Ovary (tissue), 10 donors: ENCODE data around the gene MRPL34. TPM values are rescaled to one million over a fixed set of nuclear protein-coding genes. Genes with fewer than 3 reads are reported as not detected.
A peak's percentile ranks its signal among the peaks of the same experiment; 100 is the strongest.

Experiments used
- DNase-seq, 5 donors: peaks; one replicate each; pipeline ENCODE4 v3.0.0-alpha.2; 2019 to 2020
- H3K27ac ChIP-seq, 2 donors: fragments of 200-600 bp; one replicate each; pipeline versions ENCODE4 v1.5.1 to v1.8.0; 2019 to 2022
- H3K27me3 ChIP-seq: fragments of 200-600 bp; one replicate; pipeline ENCODE4 v1.8.0; 2022
- H3K36me3 ChIP-seq: fragments of 200-600 bp; sonication (generic); one replicate; pipeline ENCODE4 v1.5.1; 2019
- H3K4me1 ChIP-seq: one replicate; pipeline ENCODE4 v1.8.1; 2013; ENCODE audit warnings: mild to moderate bottlenecking, moderate library complexity; ENCODE audit not compliant: insufficient read depth
- H3K4me3 ChIP-seq: fragments of 200-600 bp; sonication (generic); one replicate; pipeline ENCODE4 v1.5.1; 2017
- H3K9me3 ChIP-seq, 2 donors: fragments of 200-600 bp in 1 of 2; sonication (generic) in 1 of 2; one replicate each; pipeline versions ENCODE4 v1.5.1 to v1.8.1; 2013 to 2019; ENCODE audit warnings: mild to moderate bottlenecking in 1 of 2, moderate library complexity in 1 of 2
- EP300 ChIP-seq: sonication (generic); formaldehyde crosslinking; IDR thresholded peaks from one replicate; pipeline ENCODE4 v1.6.1; 2017; ENCODE audit warnings: antibody characterized with exemption
- POLR2A ChIP-seq: fragments of 450-650 bp; IDR thresholded peaks from one replicate; pipeline ENCODE4 v1.6.1; 2017; ENCODE audit warnings: antibody characterized with exemption, mild to moderate bottlenecking, moderate library complexity
- WGBS, 3 donors: extraction: QIAGEN DNeasy Blood & Tissue Kit in 1 of 3; methylation state at CpG; one replicate each; pipeline versions ENCODE4 v1.1.5 to v1.1.7; 2013 to 2017; 5-methylcytosine and 5-hydroxymethylcytosine counted together
- intact Hi-C, 4 donors: fragments of 100-400 bp; cut with DNase I; formaldehyde crosslinking; loops; one replicate each; pipeline versions ENCODE4 v1.11.0 to v1.15.1; 2022 to 2023
- long read RNA-seq, 3 donors: library from polyadenylated mRNA in 2 of 3; unstranded in 2 of 3; transcript quantifications; one replicate each; pipeline ENCODE4 v2.0.0 and lab custom pipeline, GENCODE V29; 2021 to 2026
- polyA plus RNA-seq, 2 donors: library from polyadenylated mRNA; stranded (reverse); fragments of 200-250 nt in 1 of 2; fragments of 350-450 nt in 1 of 2; fragmentation: Illumina TruSeq in 1 of 2; extraction: RNeasy Lipid Tissue Mini Kit (QIAGEN cat#74804) in 1 of 2; gene quantifications; one replicate each; pipeline ENCODE4 v1.2.3, GENCODE V29; 2013 to 2014
- total RNA-seq, 7 donors: library from RNA; depleted of rRNA in 2 of 7; stranded (reverse); fragments of >200 nt in 2 of 7; fragmentation: NEBNext Ultra II Directional in 3 of 7; extraction: Animal tissue kit (Norgen Biotek cat#: 25700) in 3 of 7; gene quantifications; one replicate each; pipeline versions ENCODE4 v1.1.0 to v1.2.4, GENCODE V29; 2016 to 2023
- TF ChIP-seq, protein P1 (sequence below), 3 donors: fragments of 450-650 bp in 2 of 3; fragments of 200-600 bp in 1 of 3; IDR thresholded peaks; one replicate each; pipeline versions ENCODE4 v1.5.1 to v1.8.0; 2016 to 2022; ENCODE audit warnings: antibody characterized with exemption in 3 of 3, mild to moderate bottlenecking in 1 of 3
- donor health status: DM: no; HTN: no; CAD: no; lungs with moderate emphysema.
- donor health status: DM: no; HTN: no; CAD: no.
- donor health status: Bipolar disorder and iron deficiency.
- donor health status: DM: yes; HTN: yes; CAD: no.
- donor health status: DM: no; HTN: no; CAD: no.
- donor health status: DM: yes; HTN: yes; CAD: no.

Gene MRPL34
- total RNA-seq = 10 to 100 TPM; 39.5 to 93.4 (median 53.4) TPM
- polyA plus RNA-seq = 10 to 100 TPM; 62.7 to 93.0 TPM
- long read RNA-seq, donor 1, transcript MRPL34-201 (2 exons, 968 nt) = major isoform, 19 of 21 reads
- long read RNA-seq, donor 1, partial matches to known transcripts = 0 of 21 reads
- long read RNA-seq, donor 1, other reads (novel, unspliced or antisense) = 1 of 21 reads
- long read RNA-seq, donor 2, transcript MRPL34-201 (2 exons, 968 nt) = major isoform, 26 of 27 reads
- long read RNA-seq, donor 2, partial matches to known transcripts = 0 of 27 reads
- long read RNA-seq, donor 2, other reads (novel, unspliced or antisense) = 0 of 27 reads
- long read RNA-seq, donor 3, transcript MRPL34-201 (2 exons, 968 nt) = major isoform, 29 of 33 reads
- long read RNA-seq, donor 3, partial matches to known transcripts = 0 of 33 reads
- long read RNA-seq, donor 3, other reads (novel, unspliced or antisense) = 3 of 33 reads

DNA sequence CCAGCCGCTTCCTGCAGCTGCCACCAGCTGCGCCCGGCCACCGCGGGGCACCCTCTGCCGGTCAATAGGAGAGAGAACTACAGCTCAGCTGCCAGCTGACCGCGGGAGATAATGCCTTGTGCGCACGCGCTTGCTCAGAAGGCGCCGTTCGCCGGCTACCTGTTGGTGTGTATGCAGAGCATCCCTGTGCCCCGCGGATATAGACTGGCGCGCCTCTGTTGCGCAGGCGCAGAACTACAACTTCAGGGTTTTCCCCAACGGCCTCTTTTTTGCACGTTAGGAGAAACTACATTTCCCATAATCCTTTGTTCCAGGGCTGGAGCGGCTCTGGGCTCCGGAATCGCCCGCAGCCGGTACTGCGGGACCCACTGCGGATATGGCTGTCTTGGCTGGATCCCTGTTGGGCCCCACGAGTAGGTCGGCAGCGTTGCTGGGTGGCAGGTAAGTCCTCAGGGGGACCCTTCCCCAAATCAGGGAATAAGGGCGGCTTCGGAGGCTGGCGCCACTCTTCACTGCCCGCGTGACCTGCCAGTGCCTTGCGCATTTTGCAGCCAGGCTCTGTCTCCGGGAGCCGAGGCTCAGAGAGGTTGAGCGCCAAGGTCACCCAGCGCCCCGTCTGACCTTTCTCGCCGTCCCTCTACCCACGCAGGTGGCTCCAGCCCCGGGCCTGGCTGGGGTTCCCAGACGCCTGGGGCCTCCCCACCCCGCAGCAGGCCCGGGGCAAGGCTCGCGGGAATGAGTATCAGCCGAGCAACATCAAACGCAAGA is at the start of gene MRPL34:
TSS of gene MRPL34 (plus strand) at position 356 of the 768 bp plus-strand sequence. CDS start at position 377, 21 bp downstream.
- intact Hi-C loops = no loop called here
- TF ChIP-seq EP300 = no peak
- TF ChIP-seq, protein P1, sequence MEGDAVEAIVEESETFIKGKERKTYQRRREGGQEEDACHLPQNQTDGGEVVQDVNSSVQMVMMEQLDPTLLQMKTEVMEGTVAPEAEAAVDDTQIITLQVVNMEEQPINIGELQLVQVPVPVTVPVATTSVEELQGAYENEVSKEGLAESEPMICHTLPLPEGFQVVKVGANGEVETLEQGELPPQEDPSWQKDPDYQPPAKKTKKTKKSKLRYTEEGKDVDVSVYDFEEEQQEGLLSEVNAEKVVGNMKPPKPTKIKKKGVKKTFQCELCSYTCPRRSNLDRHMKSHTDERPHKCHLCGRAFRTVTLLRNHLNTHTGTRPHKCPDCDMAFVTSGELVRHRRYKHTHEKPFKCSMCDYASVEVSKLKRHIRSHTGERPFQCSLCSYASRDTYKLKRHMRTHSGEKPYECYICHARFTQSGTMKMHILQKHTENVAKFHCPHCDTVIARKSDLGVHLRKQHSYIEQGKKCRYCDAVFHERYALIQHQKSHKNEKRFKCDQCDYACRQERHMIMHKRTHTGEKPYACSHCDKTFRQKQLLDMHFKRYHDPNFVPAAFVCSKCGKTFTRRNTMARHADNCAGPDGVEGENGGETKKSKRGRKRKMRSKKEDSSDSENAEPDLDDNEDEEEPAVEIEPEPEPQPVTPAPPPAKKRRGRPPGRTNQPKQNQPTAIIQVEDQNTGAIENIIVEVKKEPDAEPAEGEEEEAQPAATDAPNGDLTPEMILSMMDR (IDR thresholded peaks at IDR 0.05) = peak; percentile 38 to 89 (median 85)
- TF ChIP-seq POLR2A = peak; percentile 37

DNA sequence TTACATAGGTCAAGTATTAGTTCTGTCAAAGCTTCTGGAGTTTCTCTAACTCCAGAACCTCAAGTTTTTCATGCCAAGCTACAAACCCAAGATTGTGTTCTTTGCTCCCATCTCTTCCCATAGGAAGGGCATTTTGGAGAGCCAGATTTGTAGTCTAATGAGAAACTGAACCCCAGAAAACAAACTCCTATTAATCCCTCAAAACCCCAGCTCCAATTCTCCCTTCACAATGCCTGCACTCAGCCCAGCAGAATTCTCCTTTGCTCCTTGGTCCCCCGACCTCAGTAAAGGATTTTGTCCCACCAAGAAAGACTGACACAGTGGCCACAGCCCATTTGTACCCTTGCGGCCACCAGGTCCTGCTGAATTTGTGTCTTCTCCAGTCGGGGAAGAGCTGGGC is 49.5 kb upstream of the MRPL34 start:
- no peak for DNase-seq
- Histone ChIP-seq H3K4me1 (no peaks in the 10 kb centered on the region), H3K36me3 (no peaks in the 10 kb centered on the region), H3K9me3 (no peaks in the 10 kb centered on the region), H3K27ac (no peak overlapping the region), H3K27me3 (no peaks in the 10 kb centered on the region), H3K4me3 (no peak overlapping the region)
- no peak for TF ChIP-seq POLR2A
- intact Hi-C loops = no loop called here
- WGBS, 3 donors = 72 to 76% (median 73%) methylated on average over 3 of the region's 3 CpGs

More for the DNA sequence above, at the start of gene MRPL34:
- 0% methylated on average over 47 to 55 of the region's 55 CpGs for WGBS, 3 donors
- H3K4me1 ChIP-seq = peaks cover 9% of the 10 kb centered on the region
- H3K27ac ChIP-seq = peak within 1 kb of the TSS; percentile 41 to 73
- DNase-seq = peak; percentile 95 to 97 (median 96)
- peak within 1 kb of the TSS; percentile 61 for H3K4me3 ChIP-seq
- H3K36me3 ChIP-seq = no peaks in the 10 kb centered on the region
- no peaks in the 10 kb centered on the region for H3K9me3 ChIP-seq
- no peaks in the 10 kb centered on the region for H3K27me3 ChIP-seq

DNA sequence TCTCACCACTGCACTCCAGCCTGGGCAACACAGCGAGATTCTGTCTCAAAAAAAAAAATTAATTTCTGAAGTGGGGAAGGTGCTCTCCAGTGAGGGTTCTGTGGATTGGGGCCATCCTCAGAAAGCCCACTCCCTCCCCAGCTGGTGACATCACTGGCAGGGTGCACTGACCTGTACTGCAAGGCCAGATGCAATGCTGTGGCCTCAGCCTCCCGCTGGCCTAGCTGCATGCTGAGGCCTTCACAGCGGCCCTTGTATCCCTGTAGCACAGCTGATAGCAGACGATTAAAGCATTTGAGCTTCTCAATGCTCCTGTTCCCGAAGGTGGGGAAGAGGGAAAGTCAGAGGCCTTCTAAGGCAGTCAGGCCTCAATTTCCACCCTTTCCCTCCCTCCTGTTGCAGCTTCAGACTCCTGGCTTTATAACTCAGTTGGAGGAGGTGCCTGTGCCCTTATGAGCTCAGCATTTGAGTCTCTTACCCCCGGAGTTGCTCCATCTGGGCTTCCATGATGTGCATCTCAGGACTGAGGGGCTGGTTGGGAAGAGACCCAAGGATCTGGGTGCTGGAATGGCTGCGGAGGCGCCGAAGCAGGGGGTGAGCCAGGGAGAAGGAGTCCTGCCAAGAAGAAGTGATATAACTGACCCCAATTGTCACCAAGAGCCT is 46.4 kb upstream of the MRPL34 start:
- Histone ChIP-seq H3K36me3 (no peaks in the 10 kb centered on the region), H3K9me3 (no peaks in the 10 kb centered on the region), H3K4me3 (no peak overlapping the region), H3K4me1 (no peaks in the 10 kb centered on the region), H3K27me3 (no peaks in the 10 kb centered on the region), H3K27ac (no peak overlapping the region)
- intact Hi-C loops = no loop called here
- TF ChIP-seq POLR2A (no peak), EP300 (no peak)
- TF ChIP-seq, protein P1 (IDR thresholded peaks at IDR 0.05) = no peak
- DNase-seq = no peak
- 88 to 92% (median 91%) methylated on average over 9 of the region's 9 CpGs for WGBS, 3 donors

DNA sequence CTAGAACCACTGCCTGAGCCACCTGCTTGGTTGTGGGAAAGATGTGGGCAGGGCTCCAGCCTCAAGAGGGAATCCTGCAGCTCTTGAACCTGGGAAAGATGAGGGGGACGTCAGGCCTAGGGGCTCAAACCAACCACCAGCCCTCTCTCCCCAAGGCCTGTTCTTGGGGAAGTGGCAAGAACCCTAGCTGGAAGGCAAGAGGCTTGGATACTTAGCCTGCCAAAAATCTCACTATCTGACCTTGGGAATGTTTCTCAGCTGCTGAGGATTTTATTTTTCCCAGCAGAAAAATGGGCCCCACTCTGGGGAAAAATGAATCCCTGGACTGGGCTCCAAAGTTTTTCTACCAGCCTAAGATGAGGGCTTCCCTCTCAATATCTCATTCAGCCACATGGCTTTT is 45.7 kb upstream of the MRPL34 start:
- Histone ChIP-seq H3K36me3 (no peaks in the 10 kb centered on the region), H3K27ac (no peak overlapping the region), H3K27me3 (no peaks in the 10 kb centered on the region), H3K4me1 (no peaks in the 10 kb centered on the region), H3K9me3 (no peaks in the 10 kb centered on the region), H3K4me3 (no peak overlapping the region)
- intact Hi-C loops = no loop called here
- DNase-seq = no peak
- TF ChIP-seq, protein P1 (IDR thresholded peaks at IDR 0.05) = no peak
- TF ChIP-seq POLR2A (no peak), EP300 (no peak)
- WGBS, 3 donors = 14 to 58% (median 43%) methylated on average over 1 of the region's 1 CpG
